GM10266 (cell line): ENCODE measurements around the gene LANCL2.

ENCODE experiments used
- DNase-seq: peaks from one replicate; pipeline ENCODE4 v3.0.0; 2012; ENCODE audit errors: extremely low spot score
- TF ChIP-seq, protein P1 (sequence below): IDR thresholded peaks from 2 replicates; pipeline ENCODE4 v1.5.1; 2012; ENCODE audit warnings: mild to moderate bottlenecking, low read depth; ENCODE audit not compliant: control insufficient read depth, insufficient read depth; ENCODE audit errors: missing control alignments

LANCL2 gene

DNA sequence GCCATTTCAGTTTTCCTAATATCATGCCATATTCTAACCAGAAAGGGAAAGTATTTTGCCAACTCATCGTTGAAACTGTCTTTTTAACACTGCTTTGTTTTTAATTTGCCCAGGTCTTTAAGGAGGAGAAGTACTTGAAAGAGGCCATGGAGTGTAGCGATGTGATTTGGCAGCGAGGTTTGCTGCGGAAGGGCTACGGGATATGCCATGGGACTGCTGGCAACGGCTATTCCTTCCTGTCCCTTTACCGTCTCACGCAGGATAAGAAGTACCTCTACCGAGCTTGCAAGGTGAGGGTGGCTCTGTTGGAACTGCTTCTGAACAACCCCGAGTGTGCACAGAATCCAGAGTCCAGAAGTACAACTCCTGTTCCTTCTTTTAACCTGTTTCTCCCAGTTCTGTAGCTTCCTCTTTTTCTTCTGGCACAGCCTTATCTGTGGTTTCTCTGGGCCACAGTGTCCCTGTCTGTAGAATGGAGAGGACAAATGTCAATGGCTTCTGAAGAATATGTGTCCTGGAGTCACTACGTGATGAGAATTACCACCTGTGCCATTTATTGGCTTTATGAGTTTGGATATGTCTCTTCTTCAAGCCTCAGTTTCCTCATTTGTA is 60.1 kb downstream of the LANCL2 start:
- no peak for DNase-seq

DNA sequence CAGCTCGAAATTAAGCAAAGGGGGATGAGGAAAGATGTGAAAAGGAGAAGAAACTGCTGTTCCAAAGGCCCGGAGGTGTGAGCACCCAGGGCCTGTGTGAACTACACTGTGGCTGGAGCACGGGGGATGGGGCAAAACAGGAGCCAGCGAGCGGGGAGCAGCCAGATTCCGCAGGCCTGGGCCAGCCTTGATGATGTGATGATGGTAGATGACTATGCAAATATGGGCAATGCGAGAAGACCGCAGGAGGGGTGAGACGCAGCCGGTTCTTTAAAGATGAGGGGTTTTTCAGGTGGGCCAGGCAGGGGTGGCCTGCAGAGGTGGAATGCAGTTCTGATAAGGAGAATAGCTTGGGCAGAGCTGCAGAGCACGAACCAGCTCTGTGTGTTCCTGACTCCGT is 61.5 kb downstream of the LANCL2 start:
- DNase-seq = no peak
- TF ChIP-seq, protein P1, sequence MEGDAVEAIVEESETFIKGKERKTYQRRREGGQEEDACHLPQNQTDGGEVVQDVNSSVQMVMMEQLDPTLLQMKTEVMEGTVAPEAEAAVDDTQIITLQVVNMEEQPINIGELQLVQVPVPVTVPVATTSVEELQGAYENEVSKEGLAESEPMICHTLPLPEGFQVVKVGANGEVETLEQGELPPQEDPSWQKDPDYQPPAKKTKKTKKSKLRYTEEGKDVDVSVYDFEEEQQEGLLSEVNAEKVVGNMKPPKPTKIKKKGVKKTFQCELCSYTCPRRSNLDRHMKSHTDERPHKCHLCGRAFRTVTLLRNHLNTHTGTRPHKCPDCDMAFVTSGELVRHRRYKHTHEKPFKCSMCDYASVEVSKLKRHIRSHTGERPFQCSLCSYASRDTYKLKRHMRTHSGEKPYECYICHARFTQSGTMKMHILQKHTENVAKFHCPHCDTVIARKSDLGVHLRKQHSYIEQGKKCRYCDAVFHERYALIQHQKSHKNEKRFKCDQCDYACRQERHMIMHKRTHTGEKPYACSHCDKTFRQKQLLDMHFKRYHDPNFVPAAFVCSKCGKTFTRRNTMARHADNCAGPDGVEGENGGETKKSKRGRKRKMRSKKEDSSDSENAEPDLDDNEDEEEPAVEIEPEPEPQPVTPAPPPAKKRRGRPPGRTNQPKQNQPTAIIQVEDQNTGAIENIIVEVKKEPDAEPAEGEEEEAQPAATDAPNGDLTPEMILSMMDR = no peak

More for the DNA sequence above, 60.1 kb downstream of the LANCL2 start:
- TF ChIP-seq, protein P1 = no peak

DNA sequence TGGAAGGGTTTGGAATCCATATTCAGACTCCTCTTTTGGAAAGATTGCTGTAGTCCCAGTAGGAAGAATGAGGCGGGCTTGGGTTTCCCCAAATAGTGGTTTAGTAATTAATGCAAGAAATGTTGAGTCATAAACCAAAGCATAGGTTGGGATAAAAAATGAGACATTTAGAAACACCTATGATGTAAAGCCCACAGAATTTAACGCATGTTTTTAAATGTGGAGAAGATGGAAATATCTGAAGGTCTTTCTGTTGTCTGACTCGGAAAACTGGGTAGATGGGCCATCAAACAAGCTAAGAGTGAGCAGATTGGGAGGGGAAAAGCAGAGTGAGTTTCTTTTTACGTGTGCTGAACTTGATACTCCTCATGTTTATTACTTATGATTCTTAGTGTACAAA is 62.2 kb downstream of the LANCL2 start:
- TF ChIP-seq, protein P1 = no peak
- DNase-seq = no peak

DNA sequence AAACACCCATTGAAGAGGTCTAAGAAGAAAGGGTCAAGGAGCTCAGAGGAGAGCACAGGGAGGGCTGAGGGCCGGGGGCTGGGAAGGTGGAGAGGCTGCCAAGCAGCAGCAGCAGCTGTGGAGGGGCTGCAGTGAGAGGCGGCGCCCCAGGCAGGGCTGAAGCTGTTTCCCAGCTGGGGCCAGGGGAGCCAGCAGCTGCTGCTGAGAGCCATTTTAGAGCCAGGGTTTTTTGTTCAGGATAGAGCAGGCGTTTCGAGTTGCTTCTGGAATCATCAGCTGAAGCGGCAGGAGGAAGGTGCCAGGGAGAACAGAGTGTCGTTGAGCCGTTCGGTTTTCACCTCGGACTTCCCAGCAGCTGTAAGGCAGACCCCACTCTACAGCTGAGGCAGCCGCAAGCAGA is 62.7 kb downstream of the LANCL2 start:
- TF ChIP-seq, protein P1 = no peak
- DNase-seq = no peak

DNA sequence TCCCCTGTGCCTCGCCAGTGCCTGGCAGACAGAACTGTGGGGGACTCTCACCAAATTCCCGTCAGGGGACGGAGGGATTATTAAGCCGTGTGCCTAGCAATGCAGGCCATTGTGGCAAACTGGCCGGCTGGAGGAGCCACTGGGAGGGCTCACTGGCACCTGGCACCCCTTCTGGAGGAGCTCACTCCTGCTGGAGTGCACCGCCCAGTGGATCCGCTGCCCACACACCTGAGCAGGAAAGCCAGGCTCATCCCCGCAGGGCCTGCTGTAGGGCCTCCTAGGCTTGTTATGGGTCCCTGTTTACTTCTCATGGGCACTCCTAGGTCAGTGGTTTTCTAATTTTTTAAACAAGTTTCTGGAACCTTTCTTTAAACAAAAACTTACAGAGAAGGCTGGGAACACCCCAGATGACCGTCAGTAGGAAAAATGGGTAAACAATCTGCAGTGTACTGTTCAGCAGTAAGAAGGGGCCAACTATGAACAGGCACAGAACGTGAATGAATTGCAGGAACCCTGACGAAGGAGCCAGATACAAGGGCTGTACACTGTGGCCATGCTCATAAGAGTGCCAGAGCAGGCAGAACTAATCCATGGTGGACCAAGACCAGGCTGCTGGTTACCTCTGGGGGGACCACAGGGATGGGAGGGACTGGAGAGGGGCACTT is 64.8 kb downstream of the LANCL2 start:
- DNase-seq = no peak
- TF ChIP-seq, protein P1 = no peak

DNA sequence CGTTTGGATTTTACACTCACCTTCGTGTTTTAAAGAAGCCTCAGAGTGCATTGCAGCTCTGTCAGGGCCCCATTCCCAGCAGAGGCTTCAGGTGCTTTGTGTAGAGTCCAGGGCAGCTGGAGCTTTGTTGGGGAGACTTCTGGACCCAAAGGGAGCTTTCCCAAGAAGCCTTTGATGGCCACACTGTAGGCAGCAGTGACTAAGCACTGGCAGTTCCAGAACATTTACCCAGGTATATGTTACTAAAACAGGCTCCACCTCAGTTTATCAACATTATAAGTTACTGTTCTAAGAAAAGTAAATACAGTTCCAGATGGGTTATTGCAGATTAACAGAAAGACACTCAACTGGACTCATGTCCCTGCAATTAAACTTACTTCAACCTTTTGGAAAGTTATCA is 66.8 kb downstream of the LANCL2 start:
- TF ChIP-seq, protein P1 = no peak

DNA sequence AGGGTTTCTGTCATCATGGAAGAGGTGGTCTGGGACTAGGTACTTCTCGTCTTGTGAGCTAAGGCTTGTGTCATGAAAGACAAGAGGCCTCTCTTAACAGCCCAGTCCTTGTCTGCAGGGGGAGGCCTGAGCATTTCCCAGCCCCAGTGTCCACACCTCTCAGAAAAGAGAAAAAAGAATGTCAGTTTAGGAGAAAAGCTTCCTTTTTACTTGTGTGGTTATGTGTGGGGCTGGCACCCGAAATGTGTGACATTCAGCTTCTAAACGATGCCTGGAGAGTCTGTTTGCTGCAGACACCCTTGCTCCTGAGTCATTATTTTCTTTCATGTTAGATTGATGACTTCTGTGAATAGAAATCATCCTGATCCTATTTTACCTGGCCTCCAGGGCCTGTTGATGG is 67.4 kb downstream of the LANCL2 start:
- DNase-seq = no peak
- TF ChIP-seq, protein P1 = no peak

More for the DNA sequence above, 66.8 kb downstream of the LANCL2 start:
- DNase-seq = no peak
